Prostate gland (tissue), 2 donors: ENCODE results near the gene CCDC158. TPM values are rescaled to one million over a fixed set of nuclear protein-coding genes. Genes with fewer than 3 reads are reported as not detected.
"Not testable (repeated sequence)": the region's sequence is repeated elsewhere in the genome, so short reads cannot be mapped to it uniquely, and the experiment has no call there.

ENCODE experiments used
- DNase-seq: peaks from one replicate; pipeline ENCODE4 v3.0.0-alpha.2; 2019; ENCODE audit warnings: low spot score
- H3K27ac ChIP-seq, 2 donors: fragments of 200-600 bp; sonication (generic); 2 replicates each; pipeline ENCODE4 v1.5.1; 2017 to 2019
- H3K27me3 ChIP-seq: fragments of 200-600 bp; sonication (generic); replicated peaks from 2 replicates; pipeline ENCODE4 v1.5.1; 2019; ENCODE audit not compliant: insufficient read depth
- H3K36me3 ChIP-seq, 2 donors: fragments of 200-600 bp; sonication (generic); 1 replicate in 1 of 2; 2 replicates in 1 of 2; pipeline versions ENCODE4 v1.5.1 to v1.8.1; 2017 to 2019
- H3K4me1 ChIP-seq: fragments of 200-600 bp; sonication (generic); replicated peaks from 2 replicates; pipeline ENCODE4 v1.5.1; 2019
- H3K4me3 ChIP-seq, 2 donors: fragments of 200-600 bp; sonication (generic); 2 replicates each; pipeline ENCODE4 v1.5.1; 2017 to 2019
- H3K9me3 ChIP-seq: fragments of 200-600 bp; sonication (generic); 2 replicates; pipeline ENCODE4 v1.5.1; 2017
- POLR2A ChIP-seq: fragments of 450-650 bp; IDR thresholded peaks from one replicate; pipeline ENCODE4 v1.6.1; 2016; ENCODE audit warnings: antibody characterized with exemption, mild to moderate bottlenecking
- POLR2AphosphoS5 ChIP-seq: sonication (generic); formaldehyde crosslinking; IDR thresholded peaks from one replicate; pipeline ENCODE4 v1.6.1; 2017; ENCODE audit warnings: antibody characterized with exemption
- WGBS: methylation state at CpG from one replicate; pipeline ENCODE4 v1.1.5; 2018; 5-methylcytosine and 5-hydroxymethylcytosine counted together
- intact Hi-C: fragments of 100-400 bp; cut with DNase I; formaldehyde crosslinking; loops from one replicate; pipeline ENCODE4 v1.14.2; 2022
- total RNA-seq, 2 donors: library from RNA; depleted of rRNA; stranded (reverse); fragments of >200 nt; gene quantifications; one replicate each; pipeline ENCODE4 v1.1.0, GENCODE V29; 2016
- TF ChIP-seq, protein P1 (sequence below), 4 experiments: fragments of 200-600 bp in 2 of 4; fragments of 450-650 bp in 2 of 4; sonication (generic) in 2 of 4; IDR thresholded peaks; 1 replicate in 3 of 4; 2 replicates in 1 of 4; pipeline ENCODE4 v1.5.1; 2016 to 2019; ENCODE audit warnings: antibody characterized with exemption in 4 of 4, mild to moderate bottlenecking in 2 of 4, moderate library complexity in 2 of 4

Gene CCDC158
- total RNA-seq, 2 donors from 2014 or later = 4.9 TPM; not detected in 1

DNA sequence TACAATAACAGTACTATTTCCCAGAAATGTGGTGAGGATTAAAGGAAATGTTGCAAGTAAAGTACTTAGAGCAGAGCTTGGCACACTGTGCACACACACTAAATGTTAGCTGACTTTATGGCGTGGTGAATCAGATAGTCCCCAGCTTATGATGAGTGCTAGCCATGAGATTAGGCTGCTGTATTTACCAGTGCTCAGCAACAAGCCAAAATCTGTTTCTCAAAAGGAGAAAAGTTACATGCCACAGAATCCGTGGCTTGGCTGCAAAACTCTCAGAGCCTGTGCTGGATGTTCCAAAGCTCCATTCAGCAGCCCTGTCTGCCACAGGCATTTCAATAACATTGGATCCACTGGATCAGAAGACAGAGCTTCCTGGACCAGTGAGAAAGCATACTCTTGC lies 127.2 kb downstream of the CCDC158 start:
- TF ChIP-seq POLR2A (no peak), POLR2AphosphoS5 (no peak)
- TF ChIP-seq, protein P1, sequence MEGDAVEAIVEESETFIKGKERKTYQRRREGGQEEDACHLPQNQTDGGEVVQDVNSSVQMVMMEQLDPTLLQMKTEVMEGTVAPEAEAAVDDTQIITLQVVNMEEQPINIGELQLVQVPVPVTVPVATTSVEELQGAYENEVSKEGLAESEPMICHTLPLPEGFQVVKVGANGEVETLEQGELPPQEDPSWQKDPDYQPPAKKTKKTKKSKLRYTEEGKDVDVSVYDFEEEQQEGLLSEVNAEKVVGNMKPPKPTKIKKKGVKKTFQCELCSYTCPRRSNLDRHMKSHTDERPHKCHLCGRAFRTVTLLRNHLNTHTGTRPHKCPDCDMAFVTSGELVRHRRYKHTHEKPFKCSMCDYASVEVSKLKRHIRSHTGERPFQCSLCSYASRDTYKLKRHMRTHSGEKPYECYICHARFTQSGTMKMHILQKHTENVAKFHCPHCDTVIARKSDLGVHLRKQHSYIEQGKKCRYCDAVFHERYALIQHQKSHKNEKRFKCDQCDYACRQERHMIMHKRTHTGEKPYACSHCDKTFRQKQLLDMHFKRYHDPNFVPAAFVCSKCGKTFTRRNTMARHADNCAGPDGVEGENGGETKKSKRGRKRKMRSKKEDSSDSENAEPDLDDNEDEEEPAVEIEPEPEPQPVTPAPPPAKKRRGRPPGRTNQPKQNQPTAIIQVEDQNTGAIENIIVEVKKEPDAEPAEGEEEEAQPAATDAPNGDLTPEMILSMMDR (IDR thresholded peaks at IDR 0.05) = no peak
- intact Hi-C loops = no loop called here
- H3K9me3 ChIP-seq = no peaks in the 10 kb centered on the region
- peaks cover 4% of the 10 kb centered on the region for H3K4me1 ChIP-seq
- no peak overlapping the region for H3K4me3 ChIP-seq
- no peak overlapping the region for H3K27ac ChIP-seq
- DNase-seq = no peak
- H3K27me3 ChIP-seq = no peaks in the 10 kb centered on the region
- WGBS = 46% methylated on average over 2 of the region's 2 CpGs
- H3K36me3 ChIP-seq = no peaks in the 10 kb centered on the region

DNA sequence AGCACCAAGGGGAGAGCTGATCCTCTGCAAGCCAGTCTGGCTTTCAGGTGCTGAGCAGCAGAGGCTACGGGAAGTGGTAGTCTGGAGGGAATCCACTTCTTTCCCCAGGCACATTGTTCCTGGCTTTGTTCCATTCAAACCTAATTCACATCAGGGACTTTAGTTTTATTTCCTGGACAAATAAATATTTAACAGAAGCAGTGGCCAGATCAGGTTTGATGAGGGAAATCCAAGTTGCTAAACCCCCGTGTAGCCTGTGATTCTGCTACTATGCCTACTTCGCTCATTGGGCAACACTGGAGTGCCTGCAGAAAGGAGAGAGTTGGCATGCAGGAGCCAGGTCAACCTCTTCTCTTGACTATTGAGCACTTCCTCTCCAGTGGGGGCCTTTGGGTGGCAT lies 128.2 kb downstream of the CCDC158 start:
- Histone ChIP-seq H3K27ac (no peak overlapping the region), H3K4me3 (no peak overlapping the region), H3K36me3 (no peaks in the 10 kb centered on the region), H3K4me1 (peaks cover 4% of the 10 kb centered on the region), H3K9me3 (no peaks in the 10 kb centered on the region), H3K27me3 (no peaks in the 10 kb centered on the region)
- no peak for DNase-seq
- WGBS = 58% methylated on average over 3 of the region's 3 CpGs
- intact Hi-C loops = no loop called here
- TF ChIP-seq POLR2A (no peak), POLR2AphosphoS5 (no peak)
- TF ChIP-seq, protein P1 (IDR thresholded peaks at IDR 0.05) = no peak

- H3K9me3 ChIP-seq, H3K4me1 ChIP-seq, H3K4me3 ChIP-seq, H3K27me3 ChIP-seq, H3K27ac ChIP-seq, DNase-seq, intact Hi-C loops, H3K36me3 ChIP-seq: not testable (repeated sequence)
- WGBS = 81% methylated on average over 3 of the region's 3 CpGs
These were observed 133.1 kb downstream of the CCDC158 start for GRCh38 chr4:76287811-76288210.

GRCh38 chr4:76283900-76284299 lies 137.0 kb downstream of the CCDC158 start:
- TF ChIP-seq POLR2AphosphoS5 = no peak
- TF ChIP-seq, protein P1 (IDR thresholded peaks at IDR 0.05) = no peak
- no peak for TF ChIP-seq POLR2A
- DNase-seq = no peak
- Histone ChIP-seq H3K27ac (no peak overlapping the region), H3K27me3 (no peaks in the 10 kb centered on the region), H3K4me3 (no peak overlapping the region), H3K9me3 (no peaks in the 10 kb centered on the region), H3K36me3 (no peaks in the 10 kb centered on the region), H3K4me1 (no peaks in the 10 kb centered on the region)
- intact Hi-C loops = no loop called here
- WGBS = 63% methylated on average over 4 of the region's 4 CpGs

DNA sequence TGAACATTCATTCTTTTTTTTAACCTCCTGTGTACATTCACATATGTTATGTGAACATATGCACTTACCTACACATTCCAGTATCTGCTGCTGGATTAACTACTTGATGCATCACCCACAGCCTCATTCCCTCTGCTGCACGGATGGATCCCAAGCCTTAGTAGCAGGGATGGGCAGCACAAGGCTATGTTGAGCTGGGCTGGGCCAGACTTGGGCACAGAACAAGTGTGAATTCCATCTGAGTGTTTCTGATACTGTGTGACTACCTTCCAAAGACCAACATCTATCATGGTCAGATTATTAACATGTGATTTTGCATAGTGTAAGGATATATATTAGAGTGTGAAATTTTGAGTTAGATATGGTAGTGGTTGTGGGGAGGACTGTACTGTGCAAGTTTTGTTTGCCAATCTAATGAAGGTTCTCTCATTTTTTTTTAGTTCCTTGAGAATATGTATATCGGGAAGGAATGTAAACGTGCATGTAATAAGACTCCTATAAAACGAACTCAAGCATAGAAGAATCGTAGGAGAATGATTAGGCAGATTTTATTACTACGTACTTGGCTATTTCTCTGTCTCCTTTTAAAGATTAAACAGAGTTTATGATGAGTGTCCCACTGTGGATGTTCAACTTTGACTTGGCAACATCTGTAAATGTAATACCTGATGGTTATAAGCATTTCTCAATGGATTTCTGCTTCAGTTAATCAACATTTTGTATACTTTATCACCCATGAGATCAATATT lies 137.8 kb downstream of the CCDC158 start:
- Histone ChIP-seq H3K4me1 (no peaks in the 10 kb centered on the region), H3K9me3 (no peaks in the 10 kb centered on the region), H3K27me3 (no peaks in the 10 kb centered on the region), H3K36me3 (no peaks in the 10 kb centered on the region), H3K4me3 (no peak overlapping the region), H3K27ac (no peak overlapping the region)
- intact Hi-C loops = no loop called here
- no peak for TF ChIP-seq POLR2A
- peak; percentile 6 for TF ChIP-seq POLR2AphosphoS5
- WGBS = 38% methylated on average over 6 of the region's 6 CpGs
- DNase-seq = no peak

GRCh38 chr4:76281594-76281993 lies 139.3 kb downstream of the CCDC158 start:
- H3K4me1 ChIP-seq, DNase-seq, H3K4me3 ChIP-seq, H3K36me3 ChIP-seq, H3K27ac ChIP-seq, intact Hi-C loops, H3K9me3 ChIP-seq, H3K27me3 ChIP-seq: not testable (repeated sequence)
- 74% methylated on average over 6 of the region's 6 CpGs for WGBS
